Measurements from ENCODE around the gene BCAS3. TPM values are rescaled to one million over a fixed set of nuclear protein-coding genes. Genes with fewer than 3 reads are reported as not detected.

BCAS3 gene
- total RNA-seq, 1 donor from 2014 or later = 35.7 TPM

GRCh38 chr17:61362852-61363600, 685.4 kb downstream of the BCAS3 start:
- Mint-ChIP-seq H3K27me3 (ENCODE audit: unreplicated experiment) (no peaks in the 10 kb centered on the region), H3K27ac (ENCODE audit: unreplicated experiment) (no peak overlapping the region), H3K36me3 (ENCODE audit: unreplicated experiment) (peaks cover 1% of the 10 kb centered on the region), H3K4me1 (ENCODE audit: unreplicated experiment) (peaks cover 20% of the 10 kb centered on the region), H3K4me3 (ENCODE audit: unreplicated experiment) (no peak overlapping the region), H3K9me3 (ENCODE audit: unreplicated experiment) (no peaks in the 10 kb centered on the region)
- TF ChIP-seq CTCF (IDR thresholded peaks at IDR 0.05) = no peak
- no peak for DNase-seq (ENCODE audit: extremely low spot score, unreplicated experiment)

GRCh38 chr17:61363601-61364462, 686.2 kb downstream of the BCAS3 start:
- Mint-ChIP-seq H3K36me3 (ENCODE audit: unreplicated experiment) (peaks cover 1% of the 10 kb centered on the region), H3K4me1 (ENCODE audit: unreplicated experiment) (peaks cover 19% of the 10 kb centered on the region), H3K4me3 (ENCODE audit: unreplicated experiment) (no peak overlapping the region), H3K27ac (ENCODE audit: unreplicated experiment) (no peak overlapping the region), H3K9me3 (ENCODE audit: unreplicated experiment) (no peaks in the 10 kb centered on the region), H3K27me3 (ENCODE audit: unreplicated experiment) (no peaks in the 10 kb centered on the region)
- TF ChIP-seq CTCF (IDR thresholded peaks at IDR 0.05) = no peak
- DNase-seq (ENCODE audit: extremely low spot score, unreplicated experiment) = no peak

GRCh38 chr17:61364463-61364846, 686.8 kb downstream of the BCAS3 start:
- peaks cover 19% of the 10 kb centered on the region for H3K4me1 Mint-ChIP-seq (ENCODE audit: unreplicated experiment)

GRCh38 chr17:61366076-61366714, 688.5 kb downstream of the BCAS3 start:
- H3K4me3 Mint-ChIP-seq (ENCODE audit: unreplicated experiment) = no peak overlapping the region
- DNase-seq (ENCODE audit: extremely low spot score, unreplicated experiment) = no peak
- peaks cover 10% of the 10 kb centered on the region for H3K4me1 Mint-ChIP-seq (ENCODE audit: unreplicated experiment)
- H3K9me3 Mint-ChIP-seq (ENCODE audit: unreplicated experiment) = no peaks in the 10 kb centered on the region
- no peak for TF ChIP-seq CTCF (IDR thresholded peaks at IDR 0.05)
- no peaks in the 10 kb centered on the region for H3K27me3 Mint-ChIP-seq (ENCODE audit: unreplicated experiment)
- peaks cover 1% of the 10 kb centered on the region for H3K36me3 Mint-ChIP-seq (ENCODE audit: unreplicated experiment)
- H3K27ac Mint-ChIP-seq (ENCODE audit: unreplicated experiment) = no peak overlapping the region

More at GRCh38 chr17:61364463-61364846, 686.8 kb downstream of the BCAS3 start:
- peaks cover 1% of the 10 kb centered on the region for H3K36me3 Mint-ChIP-seq (ENCODE audit: unreplicated experiment)
- no peaks in the 10 kb centered on the region for H3K27me3 Mint-ChIP-seq (ENCODE audit: unreplicated experiment)
- TF ChIP-seq CTCF (IDR thresholded peaks at IDR 0.05) = no peak
- H3K9me3 Mint-ChIP-seq (ENCODE audit: unreplicated experiment) = no peaks in the 10 kb centered on the region
- DNase-seq (ENCODE audit: extremely low spot score, unreplicated experiment) = no peak
- H3K27ac Mint-ChIP-seq (ENCODE audit: unreplicated experiment) = no peak overlapping the region
- H3K4me3 Mint-ChIP-seq (ENCODE audit: unreplicated experiment) = no peak overlapping the region
